GM23338 (cell line): ENCODE data around the gene SNRPA. TPM values are rescaled to one million over a fixed set of nuclear protein-coding genes. Genes with fewer than 3 reads are reported as not detected.

ENCODE experiments used
- ATAC-seq: fragments of 200-7000 bp; cut with Tn5 transposase; 3 replicates; pipeline ENCODE4 v1.9.1; 2020
- DNase-seq: peaks from one replicate; pipeline ENCODE4 v3.0.0-alpha.2; 2015; ENCODE audit warnings: low spot score
- H2AFZ ChIP-seq: fragments of 200-600 bp; sonication (generic); 2 replicates; pipeline ENCODE4 v1.8.0; 2016; ENCODE audit warnings: antibody characterized with exemption, mild to moderate bottlenecking, moderate library complexity
- H3F3A ChIP-seq: fragments of 200-600 bp; sonication (generic); replicated peaks from 2 replicates; pipeline ENCODE4 v1.8.0; 2017; ENCODE audit warnings: antibody characterized with exemption, mixed run types, low read depth
- H3K27ac ChIP-seq: fragments of 200-600 bp; sonication (generic); 2 replicates; pipeline ENCODE4 v1.6.1; 2016; ENCODE audit warnings: low read depth
- H3K27me3 ChIP-seq: fragments of 200-600 bp; sonication (generic); 2 replicates; pipeline ENCODE4 v1.8.0; 2016; ENCODE audit warnings: mild to moderate bottlenecking, mixed run types, moderate library complexity; ENCODE audit not compliant: insufficient read depth
- H3K36me3 ChIP-seq: fragments of 200-600 bp; sonication (generic); 2 replicates; pipeline ENCODE4 v1.8.0; 2016; ENCODE audit warnings: mild to moderate bottlenecking; ENCODE audit not compliant: insufficient read depth
- H3K4me1 ChIP-seq: fragments of 200-600 bp; sonication (generic); 2 replicates; pipeline ENCODE4 v1.8.0; 2016; ENCODE audit warnings: mild to moderate bottlenecking, moderate library complexity; ENCODE audit not compliant: insufficient read depth
- H3K4me2 ChIP-seq: fragments of 200-600 bp; sonication (generic); 2 replicates; pipeline ENCODE4 v1.7.1; 2017; ENCODE audit warnings: mixed run types
- H3K4me3 ChIP-seq: fragments of 200-600 bp; sonication (generic); 2 replicates; pipeline ENCODE4 v1.6.1; 2016; ENCODE audit warnings: mixed run types
- H3K79me2 ChIP-seq: fragments of 200-600 bp; sonication (generic); replicated peaks from 2 replicates; pipeline ENCODE4 v1.8.0; 2017; ENCODE audit warnings: mild to moderate bottlenecking; ENCODE audit not compliant: insufficient read depth
- H3K9me2 ChIP-seq: fragments of 200-600 bp; sonication (generic); 2 replicates; pipeline ENCODE4 v1.8.0; 2017; ENCODE audit not compliant: insufficient read depth
- H4K20me1 ChIP-seq: fragments of 200-600 bp; sonication (generic); replicated peaks from 2 replicates; pipeline ENCODE4 v1.8.0; 2017; ENCODE audit warnings: mild to moderate bottlenecking; ENCODE audit not compliant: insufficient read depth
- H3K27ac Mint-ChIP-seq: 2 replicates; pipeline ENCODE4 v1.8.0; 2020; ENCODE audit warnings: inconsistent platforms, mild to moderate bottlenecking, moderate library complexity, mixed read lengths
- H3K27me3 Mint-ChIP-seq: 3 replicates; pipeline ENCODE4 v1.8.0; 2022; ENCODE audit warnings: low read depth, mild to moderate bottlenecking, moderate library complexity, mixed read lengths, inconsistent platforms; ENCODE audit not compliant: insufficient read depth, poor library complexity
- H3K36me3 Mint-ChIP-seq: 3 replicates; pipeline ENCODE4 v1.8.0; 2021; ENCODE audit warnings: low read depth, mild to moderate bottlenecking, inconsistent platforms, moderate library complexity, mixed read lengths
- H3K4me1 Mint-ChIP-seq: 3 replicates; pipeline ENCODE4 v1.8.0; 2020; ENCODE audit warnings: mild to moderate bottlenecking, inconsistent platforms, mixed read lengths
- H3K4me3 Mint-ChIP-seq: 3 replicates; pipeline ENCODE4 v1.8.0; 2021; ENCODE audit warnings: moderate library complexity, mild to moderate bottlenecking, inconsistent platforms, mixed read lengths
- H3K9me3 Mint-ChIP-seq: 3 replicates; pipeline ENCODE4 v1.8.0; 2020; ENCODE audit warnings: moderate library complexity, mild to moderate bottlenecking, inconsistent platforms, mixed read lengths
- CREB1 ChIP-seq: fragments of 250-450 bp; sonication (Bioruptor Pico); IDR thresholded peaks from 2 replicates; pipeline ENCODE4 v1.5.0; 2020; ENCODE audit warnings: low read depth, mild to moderate bottlenecking, moderate library complexity
- CTCF ChIP-seq, 2 experiments: fragments of 200-600 bp in 1 of 2; sonication (generic) in 1 of 2; conservative IDR thresholded peaks; 2 replicates each; pipeline versions ENCODE4 v1.5.1 to v1.6.1; 2016 to 2017; ENCODE audit warnings: antibody characterized with exemption in 2 of 2, low read depth in 2 of 2, mild to moderate bottlenecking in 2 of 2, moderate library complexity in 1 of 2
- ETS1 ChIP-seq: IDR thresholded peaks from 2 replicates; pipeline ENCODE4 v1.6.1; 2016; ENCODE audit warnings: antibody characterized with exemption
- EZH2 ChIP-seq: fragments of 200-600 bp; sonication (generic); IDR thresholded peaks from one replicate; pipeline ENCODE4 v1.8.0; 2017; ENCODE audit warnings: antibody characterized with exemption, mild to moderate bottlenecking, low read depth; ENCODE audit not compliant: unreplicated experiment
- EZH2phosphoT487 ChIP-seq: fragments of 200-600 bp; sonication (generic); IDR thresholded peaks from one replicate; pipeline ENCODE4 v1.8.1; 2018; ENCODE audit warnings: antibody characterized with exemption; ENCODE audit not compliant: unreplicated experiment
- JUNB ChIP-seq: IDR thresholded peaks from one replicate; pipeline ENCODE4 v1.6.1; 2016; ENCODE audit warnings: antibody characterized with exemption; ENCODE audit not compliant: unreplicated experiment
- NANOG ChIP-seq: IDR thresholded peaks from 2 replicates; pipeline ENCODE4 v1.6.1; 2016; ENCODE audit warnings: antibody characterized with exemption, borderline replicate concordance
- POLR2AphosphoS5 ChIP-seq: IDR thresholded peaks from 2 replicates; pipeline ENCODE4 v1.6.1; 2016; ENCODE audit warnings: antibody characterized with exemption, low read depth
- STAT1 ChIP-seq: IDR thresholded peaks from one replicate; pipeline ENCODE4 v1.6.1; 2016; ENCODE audit warnings: antibody characterized with exemption; ENCODE audit not compliant: unreplicated experiment
- ZNF331 ChIP-seq: fragments of 250-450 bp; sonication (Bioruptor Pico); IDR thresholded peaks from 2 replicates; pipeline ENCODE4 v1.5.0; 2020; ENCODE audit warnings: low read depth, mild to moderate bottlenecking, moderate library complexity
- ZNF462 ChIP-seq: fragments of 250-450 bp; sonication (Bioruptor Pico); IDR thresholded peaks from 2 replicates; pipeline ENCODE4 v1.5.0; 2020; ENCODE audit warnings: mild to moderate bottlenecking, moderate library complexity
- polyA plus RNA-seq: library from polyadenylated mRNA; unstranded; fragments of >200 nt; fragmentation: Nextera tagmentation; extraction: Ambion mirVana; gene quantifications from 2 replicates; pipeline ENCODE4 v1.2.1, GENCODE V29; 2016
- total RNA-seq: library from RNA; depleted of rRNA; stranded (reverse); fragments of >200 nt; shearing (Covaris generic); gene quantifications from 2 replicates; pipeline ENCODE4 v1.2.3, GENCODE V29; 2014

The SNRPA gene
- total and polyA plus RNA-seq, 2 experiments from 2014 or later, result 295 to 326 TPM

- Histone ChIP-seq H3K4me1 (peaks cover 24% of the 10 kb centered on the region; the same call in 1 of the 2 replicates), H4K20me1 (peaks cover 38% of the 10 kb centered on the region), H3K27ac (peak overlapping the region; percentile 98), H3K79me2 (peaks cover 68% of the 10 kb centered on the region), H2AFZ (no peak overlapping the region), H3K9me2 (no peaks in the 10 kb centered on the region; the same call in 1 of the 2 replicates), H3K36me3 (peaks cover 16% of the 10 kb centered on the region), H3K27me3 (no peaks in the 10 kb centered on the region), H3F3A (peaks cover 19% of the 10 kb centered on the region), H3K4me2 (peak overlapping the region; percentile 98), H3K4me3 (peak overlapping the region; percentile 89)
- H3K9me3 Mint-ChIP-seq, result peaks cover 3% of the 10 kb centered on the region; the same call in 1 of the 3 replicates
- H3K27me3 Mint-ChIP-seq, result peaks cover 28% of the 10 kb centered on the region
- DNase-seq (no peak), ATAC-seq (no peak)
- H3K27ac Mint-ChIP-seq, result peak overlapping the region; percentile 99
- peak overlapping the region; percentile 98 for H3K4me3 Mint-ChIP-seq
- peaks cover 66% of the 10 kb centered on the region for H3K36me3 Mint-ChIP-seq
- peaks cover 35% of the 10 kb centered on the region for H3K4me1 Mint-ChIP-seq
- TF ChIP-seq ETS1, result no peak
- TF ChIP-seq JUNB, result no peak
- no peak for TF ChIP-seq ZNF331
- no peak for TF ChIP-seq EZH2
- TF ChIP-seq STAT1, result no peak
- no peak for TF ChIP-seq CTCF (conservative IDR thresholded peaks at IDR 0.05; ENCODE audit: low read depth in 2 of 2)
- TF ChIP-seq NANOG, result no peak
- no peak for TF ChIP-seq CREB1 (CRISPR knock-in tag)
- TF ChIP-seq ZNF462 (CRISPR knock-in tag), result no peak
- TF ChIP-seq EZH2phosphoT487, result no peak
- no peak for TF ChIP-seq POLR2AphosphoS5
Observed at GRCh38 chr19:40752257-40752781, 1.3 kb downstream of the SNRPA start.
